Sigmoid colon (tissue), 4 donors: Measurements from ENCODE around the gene CLCN2.

Source experiments
- EP300 ChIP-seq, 4 donors: sonication (generic); formaldehyde crosslinking; IDR thresholded peaks; one replicate each; pipeline ENCODE4 v1.6.1; 2017; ENCODE audit warnings: antibody characterized with exemption in 4 of 4
- POLR2A ChIP-seq, 2 donors: fragments of 450-650 bp; IDR thresholded peaks; one replicate each; pipeline ENCODE4 v1.6.1; 2016; ENCODE audit warnings: antibody characterized with exemption in 2 of 2, mild to moderate bottlenecking in 2 of 2, moderate library complexity in 2 of 2
- POLR2AphosphoS5 ChIP-seq, 4 donors: sonication (generic); formaldehyde crosslinking; IDR thresholded peaks; one replicate each; pipeline ENCODE4 v1.6.1; 2017; ENCODE audit warnings: antibody characterized with exemption in 4 of 4
- TF ChIP-seq, protein P1 (sequence below), 4 experiments: fragments of 450-650 bp in 3 of 4; fragments of 200-600 bp in 1 of 4; IDR thresholded peaks; one replicate each; pipeline ENCODE4 v1.5.1; 2016 to 2019; ENCODE audit warnings: antibody characterized with exemption in 4 of 4, mild to moderate bottlenecking in 3 of 4, moderate library complexity in 2 of 4

GRCh38 chr3:184343200-184343876 lies 18.1 kb downstream of the CLCN2 start:
- TF ChIP-seq, protein P1, sequence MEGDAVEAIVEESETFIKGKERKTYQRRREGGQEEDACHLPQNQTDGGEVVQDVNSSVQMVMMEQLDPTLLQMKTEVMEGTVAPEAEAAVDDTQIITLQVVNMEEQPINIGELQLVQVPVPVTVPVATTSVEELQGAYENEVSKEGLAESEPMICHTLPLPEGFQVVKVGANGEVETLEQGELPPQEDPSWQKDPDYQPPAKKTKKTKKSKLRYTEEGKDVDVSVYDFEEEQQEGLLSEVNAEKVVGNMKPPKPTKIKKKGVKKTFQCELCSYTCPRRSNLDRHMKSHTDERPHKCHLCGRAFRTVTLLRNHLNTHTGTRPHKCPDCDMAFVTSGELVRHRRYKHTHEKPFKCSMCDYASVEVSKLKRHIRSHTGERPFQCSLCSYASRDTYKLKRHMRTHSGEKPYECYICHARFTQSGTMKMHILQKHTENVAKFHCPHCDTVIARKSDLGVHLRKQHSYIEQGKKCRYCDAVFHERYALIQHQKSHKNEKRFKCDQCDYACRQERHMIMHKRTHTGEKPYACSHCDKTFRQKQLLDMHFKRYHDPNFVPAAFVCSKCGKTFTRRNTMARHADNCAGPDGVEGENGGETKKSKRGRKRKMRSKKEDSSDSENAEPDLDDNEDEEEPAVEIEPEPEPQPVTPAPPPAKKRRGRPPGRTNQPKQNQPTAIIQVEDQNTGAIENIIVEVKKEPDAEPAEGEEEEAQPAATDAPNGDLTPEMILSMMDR (IDR thresholded peaks at IDR 0.05): no peak
- no peak for TF ChIP-seq EP300 (IDR thresholded peaks at IDR 0.05)
- TF ChIP-seq POLR2A (IDR thresholded peaks at IDR 0.05): no peak
- no peak for TF ChIP-seq POLR2AphosphoS5 (IDR thresholded peaks at IDR 0.05)
